Small intestine (tissue), 16 donors: ENCODE data around the gene TBL3. TPM values are rescaled to one million over a fixed set of nuclear protein-coding genes. Genes with fewer than 3 reads are reported as not detected.
A peak's percentile ranks its signal among the peaks of the same experiment; 100 is the strongest.

Experiments used
- DNase-seq, 2 donors: peaks; one replicate each; pipeline versions ENCODE4 v3.0.0 to v3.0.0-alpha.2; 2013
- FAIRE-seq: peaks from 2 replicates; lab custom pipeline; 2012; peaks lifted over from hg19 to GRCh38; lab: Jason Lieb, UNC
- H3K27ac ChIP-seq, 3 donors: one replicate each; pipeline ENCODE4 v1.5.1; 2013; ENCODE audit warnings: low read length in 2 of 3, mild to moderate bottlenecking in 2 of 3, control low read depth in 1 of 3, inconsistent platforms in 1 of 3, low read depth in 1 of 3, moderate library complexity in 1 of 3
- H3K27me3 ChIP-seq, 3 donors: one replicate each; pipeline ENCODE4 v1.6.1; 2013; ENCODE audit warnings: low read length in 3 of 3, inconsistent platforms in 1 of 3; ENCODE audit not compliant: control insufficient read depth in 3 of 3, insufficient read depth in 3 of 3
- H3K36me3 ChIP-seq, 3 donors: one replicate each; pipeline ENCODE4 v1.6.1; 2013; ENCODE audit warnings: low read length in 3 of 3, inconsistent platforms in 1 of 3, low read depth in 1 of 3, mild to moderate bottlenecking in 1 of 3, moderate library complexity in 1 of 3; ENCODE audit not compliant: control insufficient read depth in 3 of 3, insufficient read depth in 2 of 3
- H3K4me1 ChIP-seq, 3 donors: one replicate each; pipeline ENCODE4 v1.6.1; 2013; ENCODE audit warnings: low read length in 2 of 3, inconsistent platforms in 1 of 3, low read depth in 1 of 3, mild to moderate bottlenecking in 1 of 3, moderate library complexity in 1 of 3; ENCODE audit not compliant: control insufficient read depth in 3 of 3, insufficient read depth in 2 of 3
- H3K4me3 ChIP-seq, 3 donors: one replicate each; pipeline ENCODE4 v1.5.1; 2013; ENCODE audit warnings: low read length in 3 of 3, control low read depth in 1 of 3, inconsistent platforms in 1 of 3, low read depth in 1 of 3, mild to moderate bottlenecking in 1 of 3, moderate library complexity in 1 of 3
- H3K9me3 ChIP-seq, 2 donors: one replicate each; pipeline ENCODE4 v1.6.1; 2013; ENCODE audit warnings: low read depth in 1 of 2, low read length in 1 of 2; ENCODE audit not compliant: control insufficient read depth in 2 of 2, insufficient read depth in 1 of 2
- WGBS, 3 donors: extraction: QIAGEN DNeasy Blood & Tissue Kit; methylation state at CpG; one replicate each; pipeline ENCODE4 v1.1.7; 2013; 5-methylcytosine and 5-hydroxymethylcytosine counted together
- long read RNA-seq, 10 donors: transcript quantifications; one replicate each; lab custom pipeline, GENCODE V29; 2026
- polyA plus RNA-seq, 4 donors: library from polyadenylated mRNA; stranded (reverse) in 3 of 4; unstranded in 1 of 4; fragments of 200-250 nt in 3 of 4; fragments of 120-200 nt in 1 of 4; gene quantifications; one replicate each; pipeline versions ENCODE4 v1.2.1 to v1.2.3, GENCODE V29; 2013
- donor health status: healthy with polysubstance abuse.
- donor health status: control.
- donor health status: control.
- donor health status: Bipolar disorder and iron deficiency.
- donor health status: healthy.

The TBL3 gene
- polyA plus RNA-seq, result 10 to 100 TPM; 34.1 to 49.7 (median 45.6) TPM
- long read RNA-seq, donor 1, result 0 reads
- long read RNA-seq, donor 2, full-length matches to known transcripts, result 1 of 1 reads
- long read RNA-seq, donor 2, partial matches to known transcripts, result 0 of 1 reads
- long read RNA-seq, donor 2, other reads (novel, unspliced or antisense), result 0 of 1 reads
- long read RNA-seq, donor 3, full-length matches to known transcripts, result 2 of 2 reads
- long read RNA-seq, donor 3, partial matches to known transcripts, result 0 of 2 reads
- long read RNA-seq, donor 3, other reads (novel, unspliced or antisense), result 0 of 2 reads
- long read RNA-seq, donor 4, full-length matches to known transcripts, result 1 of 1 reads
- long read RNA-seq, donor 4, partial matches to known transcripts, result 0 of 1 reads
- long read RNA-seq, donor 4, other reads (novel, unspliced or antisense), result 0 of 1 reads
- long read RNA-seq, donor 5, partial matches to known transcripts, result 0 of 1 reads
- long read RNA-seq, donor 5, other reads (novel, unspliced or antisense), result 0 of 1 reads
- long read RNA-seq, donor 6, full-length matches to known transcripts, result 3 of 3 reads
- long read RNA-seq, donor 6, partial matches to known transcripts, result 0 of 3 reads
- long read RNA-seq, donor 6, other reads (novel, unspliced or antisense), result 0 of 3 reads
- long read RNA-seq, donor 7, full-length matches to known transcripts, result 8 of 8 reads
- long read RNA-seq, donor 7, partial matches to known transcripts, result 0 of 8 reads
- long read RNA-seq, donor 7, other reads (novel, unspliced or antisense), result 0 of 8 reads
- long read RNA-seq, donor 8, result 0 reads
- long read RNA-seq, donor 9, result 0 reads
- long read RNA-seq, donor 10, full-length matches to known transcripts, result 5 of 5 reads
- long read RNA-seq, donor 10, partial matches to known transcripts, result 0 of 5 reads
- long read RNA-seq, donor 10, other reads (novel, unspliced or antisense), result 0 of 5 reads

DNA sequence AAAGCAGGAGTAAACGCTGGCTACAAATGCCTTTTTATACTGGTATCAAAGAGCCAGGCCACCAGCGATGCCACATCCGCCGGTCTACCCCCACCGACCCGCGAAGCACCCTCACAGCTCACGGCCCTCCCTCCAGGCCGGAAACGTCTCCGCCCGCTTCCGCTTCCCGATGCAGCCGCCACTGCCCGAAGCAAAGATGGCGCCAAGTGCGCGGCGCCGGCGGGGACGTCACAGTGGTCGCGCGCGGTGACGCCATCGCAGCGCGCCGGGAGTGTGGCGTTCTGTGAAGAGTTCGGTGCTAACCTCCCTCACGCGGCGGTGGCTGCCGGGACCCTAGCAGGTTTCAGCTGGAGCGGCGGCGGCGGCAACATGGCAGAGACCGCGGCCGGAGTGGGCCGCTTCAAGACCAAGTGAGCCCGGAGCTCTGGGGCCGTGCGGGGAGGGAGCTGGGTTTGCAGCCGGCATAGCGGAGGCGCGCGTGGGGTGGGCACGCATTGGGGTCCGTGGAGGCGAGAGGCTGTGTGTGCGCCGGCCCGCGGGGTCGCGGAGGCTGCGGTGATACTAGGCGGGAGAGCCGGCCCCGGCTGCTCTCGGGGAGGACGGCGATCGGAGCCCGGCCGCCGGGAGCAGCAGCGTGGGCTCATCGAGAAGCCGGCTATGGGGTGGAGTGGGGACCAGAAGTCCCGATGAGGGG, at the start of gene TBL3:
Gene TBL3, plus strand, starts transcription at position 258 of the 694 bp plus-strand sequence. Its CDS starts 112 bp downstream, at position 370.
- 0 to 1% (median 0%) methylated on average over 62 to 78 of the region's 78 CpGs for WGBS, 3 donors
- Histone ChIP-seq H3K9me3 (no peaks in the 10 kb centered on the region), H3K27me3 (no peaks in the 10 kb centered on the region), H3K36me3 (peaks cover 0 to 32% (median 7%) of the 10 kb centered on the region in 3 donors), H3K4me3 (peak within 1 kb of the TSS; percentile 91 to 95 (median 91)), H3K27ac (peak within 1 kb of the TSS; percentile 85 to 98 (median 94)), H3K4me1 (peaks cover 0 to 14% (median 5%) of the 10 kb centered on the region in 3 donors)
- DNase-seq (peak; percentile 91 to 98), FAIRE-seq (no peak)

DNA sequence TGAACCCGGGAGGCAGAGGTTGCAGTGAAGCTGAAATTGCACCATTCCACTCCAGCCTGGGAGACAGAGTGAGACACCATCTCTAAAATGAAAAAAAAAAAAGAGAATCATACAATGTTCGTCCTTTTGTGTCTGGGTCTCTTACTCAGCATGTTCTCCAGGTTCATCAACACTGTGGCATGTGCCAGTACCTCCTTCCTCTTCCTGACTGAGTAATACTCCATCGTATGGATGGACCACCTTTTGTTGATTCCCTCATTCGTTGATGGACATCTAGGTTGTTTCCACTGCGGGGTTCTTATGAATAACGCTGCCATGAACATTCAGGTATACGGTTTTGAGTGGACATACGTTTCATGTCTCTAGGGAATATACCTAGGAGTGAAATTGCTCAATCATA, 49.5 kb upstream of the TBL3 start:
- Histone ChIP-seq H3K9me3 (peaks cover 0 to 3% of the 10 kb centered on the region in 2 donors), H3K27me3 (peaks cover 7 to 59% (median 26%) of the 10 kb centered on the region in 3 donors), H3K36me3 (no peaks in the 10 kb centered on the region), H3K4me1 (peaks cover 0 to 14% (median 0%) of the 10 kb centered on the region in 3 donors), H3K27ac (no peak overlapping the region), H3K4me3 (no peak overlapping the region)
- FAIRE-seq, result no peak
- 77 to 79% (median 79%) methylated on average over 8 of the region's 8 CpGs for WGBS, 3 donors
- no peak for DNase-seq

GRCh38 chr16:1923299-1924034, 48.4 kb upstream of the TBL3 start:
- Histone ChIP-seq H3K4me3 (no peak overlapping the region), H3K27me3 (peaks cover 0 to 52% (median 22%) of the 10 kb centered on the region in 3 donors), H3K36me3 (no peaks in the 10 kb centered on the region), H3K27ac (no peak overlapping the region), H3K4me1 (peaks cover 0 to 14% (median 0%) of the 10 kb centered on the region in 3 donors), H3K9me3 (peaks cover 0 to 3% of the 10 kb centered on the region in 2 donors)
- WGBS, 3 donors, result 12 to 14% (median 12%) methylated on average over 18 to 24 of the region's 24 CpGs
- FAIRE-seq (no peak), DNase-seq (peak; percentile 61 to 72)

DNA sequence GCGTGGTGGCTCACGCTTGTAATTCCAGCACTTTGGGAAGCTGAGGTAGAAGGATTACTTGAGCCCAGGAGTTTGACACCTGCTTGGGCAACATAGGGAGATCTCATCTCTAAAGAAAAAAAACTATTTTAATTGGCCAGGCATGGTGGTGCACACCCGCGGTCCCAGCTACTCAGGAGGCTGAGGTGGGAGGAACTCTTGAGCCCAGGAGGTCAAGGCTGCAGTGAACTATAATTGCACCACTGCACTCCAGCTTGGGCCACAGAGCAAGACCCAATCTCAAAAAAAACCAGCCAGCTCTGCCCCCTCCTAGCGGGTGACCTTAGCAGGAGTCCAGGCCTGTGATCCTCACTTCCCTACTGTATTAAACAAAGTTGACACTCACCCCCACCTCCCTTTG, 47.8 kb upstream of the TBL3 start:
- peaks cover 0 to 46% (median 18%) of the 10 kb centered on the region in 3 donors for H3K27me3 ChIP-seq
- H3K9me3 ChIP-seq, result peaks cover 0 to 3% of the 10 kb centered on the region in 2 donors
- 61 to 72% (median 67%) methylated on average over 5 of the region's 5 CpGs for WGBS, 3 donors
- FAIRE-seq (no peak), DNase-seq (no peak)
- no peaks in the 10 kb centered on the region for H3K36me3 ChIP-seq
- no peak overlapping the region for H3K4me3 ChIP-seq
- H3K4me1 ChIP-seq, result peaks cover 0 to 15% (median 0%) of the 10 kb centered on the region in 3 donors
- H3K27ac ChIP-seq, result no peak overlapping the region

DNA sequence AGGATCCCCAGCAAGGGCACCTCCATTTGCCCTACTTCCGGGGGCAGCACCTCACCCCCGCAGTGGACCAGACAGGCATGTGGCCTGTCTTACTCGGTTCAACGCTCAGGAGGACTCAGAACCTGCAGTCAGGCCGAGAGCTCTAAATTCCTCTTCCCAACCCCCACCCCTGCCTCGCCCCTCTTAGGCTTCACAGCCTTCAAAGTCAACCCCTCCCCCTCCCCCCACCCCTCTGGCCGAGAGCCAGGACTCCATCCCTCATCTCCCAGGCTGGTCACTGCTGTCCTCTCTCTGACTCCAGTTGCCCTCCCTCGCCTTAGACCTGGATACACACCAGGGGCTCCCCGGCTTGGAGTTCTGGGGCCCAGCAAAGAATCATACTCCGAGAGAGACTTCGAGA, 45.6 kb upstream of the TBL3 start:
- WGBS, 3 donors, result 59 to 71% (median 66%) methylated on average over 11 of the region's 11 CpGs
- Histone ChIP-seq H3K27ac (no peak overlapping the region), H3K4me3 (no peak overlapping the region), H3K36me3 (no peaks in the 10 kb centered on the region), H3K27me3 (peaks cover 0 to 24% (median 9%) of the 10 kb centered on the region in 3 donors), H3K9me3 (no peaks in the 10 kb centered on the region), H3K4me1 (peaks cover 0 to 25% (median 0%) of the 10 kb centered on the region in 3 donors)
- no peak for DNase-seq
- FAIRE-seq, result no peak

GRCh38 chr16:1929105-1929504, 42.7 kb upstream of the TBL3 start:
- H3K4me3 ChIP-seq, result peak overlapping the region; percentile 19 to 55 (median 55)
- no peak overlapping the region for H3K27ac ChIP-seq
- 0 to 18% (median 12%) methylated on average over 3 to 11 of the region's 11 CpGs for WGBS, 3 donors
- no peaks in the 10 kb centered on the region for H3K9me3 ChIP-seq
- no peaks in the 10 kb centered on the region for H3K27me3 ChIP-seq
- peaks cover 0 to 16% (median 0%) of the 10 kb centered on the region in 3 donors for H3K4me1 ChIP-seq
- no peak for FAIRE-seq
- no peaks in the 10 kb centered on the region for H3K36me3 ChIP-seq
- DNase-seq, result peak; percentile 22 to 33

- Histone ChIP-seq H3K27ac (no peak overlapping the region), H3K36me3 (no peaks in the 10 kb centered on the region), H3K4me3 (peak overlapping the region; percentile 19 to 55 (median 55)), H3K9me3 (no peaks in the 10 kb centered on the region), H3K4me1 (peaks cover 0 to 16% (median 0%) of the 10 kb centered on the region in 3 donors), H3K27me3 (no peaks in the 10 kb centered on the region)
- DNase-seq (peak; percentile 80 to 94), FAIRE-seq (no peak)
- WGBS, 3 donors, result 12 to 17% (median 13%) methylated on average over 54 to 70 of the region's 70 CpGs
Measured at GRCh38 chr16:1929578-1930337, 42.1 kb upstream of the TBL3 start.
